K562 (cell line): Measurements from ENCODE around the gene DCAF7. TPM values are rescaled to one million over a fixed set of nuclear protein-coding genes. Genes with fewer than 3 reads are reported as not detected.

Experiments used
- ATAC-seq: fragments of 200-7000 bp; cut with Tn5 transposase; 3 replicates; pipeline ENCODE4 v1.9.1; 2020; ENCODE audit warnings: moderate library complexity
- BruUV-seq: library from RNA; stranded (reverse); fragments of 400-500 nt; replicated peaks from 2 replicates; lab custom pipeline; 2021; lab: Mats Ljungman, UMichigan
- CTCF ChIA-PET: fragments of 300-600 bp; formaldehyde crosslinking; extraction: SDS; loops from one replicate; lab custom pipeline; 2021; ENCODE audit warnings: low intra/inter-chr PET ratio; lab: Yijun Ruan, JAX
- POLR2A ChIA-PET: fragments of 300-600, 350-650 bp; sonication (Branson Sonifier 250); formaldehyde crosslinking; extraction: SDS; loops from one replicate; lab custom pipeline; 2021; ENCODE audit warnings: antibody characterized with exemption, inconsistent platforms; lab: Yijun Ruan, JAX
- DNase-seq, 4 experiments: peaks; one replicate each; pipeline versions ENCODE4 v3.0.0 to v3.0.0-alpha.2; 2011 to 2018; ENCODE audit warnings: low spot score in 3 of 4, mixed read lengths in 3 of 4; ENCODE audit errors: extremely low read depth in 1 of 4
- FAIRE-seq: peaks from 2 replicates; lab custom pipeline; 2011; peaks lifted over from hg19 to GRCh38; lab: Jason Lieb, UNC
- H2AFZ ChIP-seq: 2 replicates; pipeline ENCODE4 v1.6.0; 2011; ENCODE audit warnings: low read depth, low read length, control low read depth, inconsistent platforms
- H3K27ac ChIP-seq: fragments of 200-600 bp; 3 replicates; pipeline ENCODE4 v1.8.0; 2011; ENCODE audit warnings: low read depth, mild to moderate bottlenecking, control low read depth, inconsistent platforms, low read length, moderate library complexity, mixed read lengths; ENCODE audit errors: extremely low read depth
- H3K27me3 ChIP-seq, 2 experiments: fragments of 300-600 bp in 1 of 2; 2 replicates in 1 of 2; 3 replicates in 1 of 2; pipeline versions ENCODE4 v1.6.0 to v1.8.0; 2011; ENCODE audit warnings: inconsistent platforms in 2 of 2, low read length in 2 of 2, mild to moderate bottlenecking in 1 of 2, mixed read lengths in 1 of 2, moderate library complexity in 1 of 2; ENCODE audit not compliant: control insufficient read depth in 2 of 2, insufficient read depth in 2 of 2
- H3K36me3 ChIP-seq: fragments of 300-600 bp; 3 replicates; pipeline ENCODE4 v1.8.0; 2011; ENCODE audit warnings: mild to moderate bottlenecking, low read length, inconsistent platforms; ENCODE audit not compliant: control insufficient read depth, insufficient read depth
- H3K4me1 ChIP-seq, 2 experiments: fragments of 200-600 bp in 1 of 2; replicated peaks in 1 of 2; 2 replicates in 1 of 2; 3 replicates in 1 of 2; pipeline versions ENCODE4 v1.5.1 to v1.8.0; 2011; ENCODE audit warnings: inconsistent platforms in 2 of 2, low read length in 2 of 2, mild to moderate bottlenecking in 1 of 2, mixed read lengths in 1 of 2, moderate library complexity in 1 of 2; ENCODE audit not compliant: control insufficient read depth in 2 of 2, insufficient read depth in 2 of 2
- H3K4me2 ChIP-seq: 2 replicates; pipeline ENCODE4 v1.6.1; 2011; ENCODE audit warnings: low read length, control low read depth, inconsistent platforms, mixed read lengths; ENCODE audit not compliant: insufficient read depth
- H3K4me3 ChIP-seq: fragments of 200-600 bp; sonication (generic), shearing (Covaris generic); 2 replicates; pipeline ENCODE4 v1.5.1; 2016; ENCODE audit warnings: control low read depth, inconsistent platforms
- H3K79me2 ChIP-seq: fragments of 200-600 bp; 3 replicates; pipeline ENCODE4 v1.8.0; 2011; ENCODE audit warnings: low read length, inconsistent platforms; ENCODE audit not compliant: control insufficient read depth, insufficient read depth
- H3K9ac ChIP-seq, 2 experiments: 2 replicates each; pipeline versions ENCODE4 v1.6.0 to v1.6.1; 2011; ENCODE audit warnings: low read depth in 2 of 2, low read length in 2 of 2, control low read depth in 1 of 2, inconsistent platforms in 1 of 2, mild to moderate bottlenecking in 1 of 2, mixed read lengths in 1 of 2; ENCODE audit not compliant: insufficient read depth in 1 of 2
- H3K9me1 ChIP-seq: one replicate; pipeline ENCODE4 v1.6.0; 2011; ENCODE audit warnings: inconsistent platforms, mild to moderate bottlenecking, low read length, moderate library complexity; ENCODE audit not compliant: control insufficient read depth, insufficient read depth
- H3K9me3 ChIP-seq: replicated peaks from 2 replicates; pipeline ENCODE4 v1.5.1; 2011; ENCODE audit warnings: low read depth, low read length, inconsistent platforms; ENCODE audit not compliant: control insufficient read depth, insufficient read depth
- H4K20me1 ChIP-seq: replicated peaks from 2 replicates; pipeline ENCODE4 v1.6.1; 2011; ENCODE audit warnings: low read length, inconsistent platforms, mixed read lengths; ENCODE audit not compliant: control insufficient read depth, insufficient read depth
- MEIS2 ChIP-seq: fragments of 450-650 bp; IDR thresholded peaks from 2 replicates; pipeline ENCODE4 v1.6.1; 2014; ENCODE audit warnings: mild to moderate bottlenecking; ENCODE audit not compliant: partially characterized antibody
- MXI1 ChIP-seq: IDR thresholded peaks from 2 replicates; pipeline ENCODE4 v1.6.1; 2011; ENCODE audit warnings: low read depth, mild to moderate bottlenecking, improper control_type of control experiment, low read length
- TBL1XR1 ChIP-seq, 2 experiments: IDR thresholded peaks; 2 replicates each; pipeline ENCODE4 v1.6.1; 2012; ENCODE audit warnings: improper control_type of control experiment in 2 of 2, low read length in 2 of 2, mild to moderate bottlenecking in 1 of 2
- ZNF140 ChIP-seq: fragments of 250-450 bp; sonication (Bioruptor Pico); IDR thresholded peaks from 2 replicates; pipeline ENCODE4 v1.8.0; 2021; ENCODE audit warnings: moderate library complexity, mild to moderate bottlenecking, inconsistent platforms
- ZNF668 ChIP-seq: fragments of 250-450 bp; sonication (Bioruptor Pico); IDR thresholded peaks from 2 replicates; pipeline ENCODE4 v1.8.0; 2022; ENCODE audit warnings: mild to moderate bottlenecking, inconsistent platforms
- WGBS: fragments of 100-300 bp; shearing (Covaris generic); methylation state at CpG from one replicate; pipeline ENCODE4 v1.1.6; 2016; ENCODE audit warnings: low coverage, mixed read lengths; ENCODE audit not compliant: insufficient coverage; ENCODE audit errors: missing lambda C conversion rate; 5-methylcytosine and 5-hydroxymethylcytosine counted together
- in situ Hi-C: fragments of 300-500 bp; cut with MboI; formaldehyde crosslinking; loops from 4 replicates; pipeline ENCODE4 v1.15.0; 2018; ENCODE audit warnings: inconsistent platforms, mixed read lengths
- intact Hi-C: fragments of 100-400 bp; cut with micrococcal nuclease; formaldehyde crosslinking; loops from 2 replicates; pipeline ENCODE4 v1.14.2; 2022
- polyA plus RNA-seq, 8 experiments: library from polyadenylated mRNA; depleted of rRNA in 4 of 8; stranded (reverse) in 5 of 8; unstranded in 3 of 8; fragments of >200 nt; fragmentation: Nextera tagmentation in 2 of 8; fragmentation: Illumina TruSeq in 1 of 8; extraction: Ambion mirVana in 2 of 8; extraction: Trizol in 1 of 8; gene quantifications; 2 replicates each; pipeline versions ENCODE4 v1.2.1 to v1.2.3, GENCODE V29; 2011 to 2014; ENCODE audit warnings: inconsistent platforms in 1 of 8, missing spikeins in 1 of 8
- total RNA-seq, 7 experiments: library from RNA; depleted of rRNA in 6 of 7; stranded (reverse); fragments of >200 nt in 6 of 7; fragmentation: Illumina TruSeq in 2 of 7; extraction: Trizol in 2 of 7; gene quantifications; 2 replicates each; pipeline versions ENCODE4 v1.2.1 to v1.2.3, GENCODE V29; 2011 to 2021; ENCODE audit warnings: low replicate concordance in 1 of 7
- TF ChIP-seq, protein P1 (sequence below), 2 experiments: IDR thresholded peaks in 1 of 2; conservative IDR thresholded peaks in 1 of 2; 2 replicates each; pipeline ENCODE4 v1.6.1; 2016; ENCODE audit warnings: low read depth in 2 of 2, mild to moderate bottlenecking in 1 of 2, missing compliant biosample characterization in 1 of 2, missing genetic modification characterization in 1 of 2, moderate library complexity in 1 of 2
- TF ChIP-seq, protein P2 (sequence below): fragments of 450-650 bp; IDR thresholded peaks from 2 replicates; pipeline ENCODE4 v1.6.1; 2016

The DCAF7 gene
- total and polyA plus RNA-seq, 9 of the 15 experiments (the other 6 are each of a cell fraction or from before 2014, with no cell fraction given) = 30.8 to 123 (median 40.2) TPM

DNA sequence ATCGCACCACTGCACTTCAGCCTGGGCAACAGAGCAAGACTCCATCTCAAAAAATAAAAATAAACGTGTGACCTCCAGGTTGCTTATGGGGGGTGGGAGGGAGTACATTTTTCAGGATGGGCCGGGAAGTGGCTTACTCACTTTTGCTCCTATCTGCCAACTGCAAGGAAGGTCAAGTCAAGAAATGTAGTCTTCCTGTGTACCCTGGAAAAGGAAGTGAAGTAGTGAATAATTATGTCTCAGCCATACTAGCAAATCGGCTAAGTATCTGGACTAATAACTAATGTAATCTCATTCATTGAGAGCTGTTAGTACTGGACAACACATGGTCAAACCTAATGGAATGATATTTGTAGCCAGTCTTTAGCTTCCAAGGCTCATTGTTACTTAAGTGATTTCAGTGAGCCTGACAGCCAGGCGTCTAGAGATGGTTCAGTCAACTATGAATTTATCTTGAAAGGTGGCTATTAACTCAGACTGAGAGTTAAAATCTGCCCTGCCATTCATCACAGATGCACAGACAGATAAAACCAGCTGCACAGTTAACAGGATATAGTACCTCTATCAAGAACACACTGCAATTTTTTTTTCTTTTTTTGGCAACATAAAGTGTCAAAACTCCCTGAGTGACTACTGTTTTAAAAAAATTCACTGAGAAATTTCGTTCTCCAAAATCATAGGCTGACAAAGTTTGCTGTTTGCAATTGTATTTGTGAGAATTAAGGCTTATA lies 46.7 kb downstream of the DCAF7 start:
- Histone ChIP-seq H3K9ac (no peak overlapping the region), H3K79me2 (peaks cover 17% of the 10 kb centered on the region), H3K9me1 (no peaks in the 10 kb centered on the region), H3K4me3 (no peak overlapping the region), H3K27me3 (no peaks in the 10 kb centered on the region), H3K36me3 (peaks cover 18% of the 10 kb centered on the region; the same call in 2 of the 3 replicates), H3K9me3 (no peaks in the 10 kb centered on the region), H3K27ac (peak overlapping the region; percentile 26; the same call in 1 of the 3 replicates), H3K4me1 (peaks cover 12 to 16% of the 10 kb centered on the region in 2 experiments; a peak in 3 of 5 replicates), H3K4me2 (no peak overlapping the region), H4K20me1 (no peaks in the 10 kb centered on the region), H2AFZ (no peak overlapping the region)
- no peak for DNase-seq
- no TSS peak for BruUV-seq
- intact Hi-C loops = no loop called here
- TF ChIP-seq, protein P1, sequence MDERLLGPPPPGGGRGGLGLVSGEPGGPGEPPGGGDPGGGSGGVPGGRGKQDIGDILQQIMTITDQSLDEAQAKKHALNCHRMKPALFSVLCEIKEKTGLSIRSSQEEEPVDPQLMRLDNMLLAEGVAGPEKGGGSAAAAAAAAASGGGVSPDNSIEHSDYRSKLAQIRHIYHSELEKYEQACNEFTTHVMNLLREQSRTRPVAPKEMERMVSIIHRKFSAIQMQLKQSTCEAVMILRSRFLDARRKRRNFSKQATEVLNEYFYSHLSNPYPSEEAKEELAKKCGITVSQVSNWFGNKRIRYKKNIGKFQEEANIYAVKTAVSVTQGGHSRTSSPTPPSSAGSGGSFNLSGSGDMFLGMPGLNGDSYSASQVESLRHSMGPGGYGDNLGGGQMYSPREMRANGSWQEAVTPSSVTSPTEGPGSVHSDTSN (CRISPR knock-in tag; IDR thresholded peaks at IDR 0.05; ENCODE audit: low read depth) = no peak
- TF ChIP-seq, protein P1 (tag; conservative IDR thresholded peaks at IDR 0.05; ENCODE audit: low read depth) = 0 out of 2 replicates have a peak, but pooled peaks have one; percentile 30
- TF ChIP-seq, protein P2, sequence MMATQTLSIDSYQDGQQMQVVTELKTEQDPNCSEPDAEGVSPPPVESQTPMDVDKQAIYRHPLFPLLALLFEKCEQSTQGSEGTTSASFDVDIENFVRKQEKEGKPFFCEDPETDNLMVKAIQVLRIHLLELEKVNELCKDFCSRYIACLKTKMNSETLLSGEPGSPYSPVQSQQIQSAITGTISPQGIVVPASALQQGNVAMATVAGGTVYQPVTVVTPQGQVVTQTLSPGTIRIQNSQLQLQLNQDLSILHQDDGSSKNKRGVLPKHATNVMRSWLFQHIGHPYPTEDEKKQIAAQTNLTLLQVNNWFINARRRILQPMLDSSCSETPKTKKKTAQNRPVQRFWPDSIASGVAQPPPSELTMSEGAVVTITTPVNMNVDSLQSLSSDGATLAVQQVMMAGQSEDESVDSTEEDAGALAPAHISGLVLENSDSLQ = 0 out of 2 replicates have a peak, but pooled peaks have one; percentile 38
- TF ChIP-seq ZNF140 (no peak), TBL1XR1 (IDR thresholded peaks at IDR 0.05; ENCODE audit: low read length in 2 of 2) (no peak), ZNF668 (CRISPR knock-in tag) (no peak), MXI1 (no peak), MEIS2 (peak; percentile 42)
- WGBS = 35% methylated on average over 6 of the region's 6 CpGs
- FAIRE-seq = no peak
- in situ Hi-C loops = no loop called here
- ChIA-PET CTCF (no interaction called here), POLR2A (no interaction called here)
- ATAC-seq = no peak
